ENCODE measurements around the gene LIMS3. TPM values are rescaled to one million over a fixed set of nuclear protein-coding genes. Genes with fewer than 3 reads are reported as not detected.
"Not testable (repeated sequence)": the region's sequence is repeated elsewhere in the genome, so short reads cannot be mapped to it uniquely, and the experiment has no call there.

LIMS3 gene
- total and polyA plus RNA-seq, 5 donors, result 2.0 to 8.7 (median 3.1) TPM

DNA sequence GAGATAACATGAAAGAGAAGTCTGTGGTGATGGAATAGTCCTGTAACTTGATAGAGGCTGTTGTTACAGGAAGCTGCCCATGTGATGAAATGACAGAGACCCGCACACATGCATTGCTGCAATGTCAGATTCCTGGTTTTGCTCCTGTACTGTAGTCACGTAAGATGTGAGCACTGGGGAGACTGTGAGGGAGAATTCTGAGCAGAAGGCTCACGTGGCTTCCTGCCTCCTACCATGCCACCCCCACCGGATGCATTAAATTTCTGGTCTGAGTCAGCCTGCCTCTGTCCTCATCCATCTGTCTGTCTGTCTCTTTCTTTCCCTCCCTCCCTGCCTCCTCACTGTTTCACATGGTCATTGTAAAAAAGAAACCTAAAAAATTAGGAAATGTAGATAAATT lies 2.3 kb upstream of the LIMS3 start:
- no CpG with 5 or more reads among the region's 4 CpGs for WGBS

DNA sequence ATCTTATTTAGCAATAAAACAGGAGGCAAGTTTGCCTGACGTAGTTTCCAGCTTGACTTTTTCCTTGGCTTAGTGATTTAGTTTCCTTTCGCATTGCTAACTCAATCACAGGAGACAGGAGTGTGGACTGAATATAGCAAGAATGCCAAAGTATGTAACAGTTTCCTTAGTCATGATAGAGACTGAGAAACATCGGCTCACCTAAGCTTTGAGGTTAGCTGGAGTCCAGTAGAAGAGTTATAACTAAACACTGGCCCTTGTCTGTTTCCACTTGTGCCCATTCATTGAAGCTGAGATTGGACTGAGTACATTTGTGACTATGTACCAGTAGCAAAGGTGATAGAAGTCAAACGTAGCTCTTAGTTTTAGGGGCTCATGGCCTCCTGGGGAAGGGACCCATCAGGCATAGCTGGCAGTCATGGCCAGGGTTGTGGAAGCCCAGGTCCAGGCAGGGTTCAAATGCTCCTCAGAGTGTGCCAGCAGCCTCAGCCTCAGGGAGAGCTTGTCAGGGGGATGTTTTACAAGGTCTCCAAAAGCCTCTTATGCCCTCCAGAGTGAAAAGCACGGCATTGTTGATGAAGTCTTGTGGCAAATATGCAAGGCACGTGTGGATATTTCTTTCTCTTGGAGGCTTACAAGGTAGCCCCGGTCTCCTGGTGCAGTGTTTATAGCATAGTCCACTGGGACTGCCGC lies 573 bp upstream of the LIMS3 start:
- no CpG with 5 or more reads among the region's 8 CpGs for WGBS
- peak in 1 of 2 donors; percentile 20 for ATAC-seq
- H3K4me1 ChIP-seq (ENCODE audit: control insufficient read depth, insufficient read depth, low read length); H3K4me3 ChIP-seq (ENCODE audit: low read length); intact Hi-C loops (cut with DNase I); H3K9me3 ChIP-seq (ENCODE audit: control insufficient read depth, low read length); H3K27me3 ChIP-seq (ENCODE audit: control insufficient read depth, insufficient read depth); DNase-seq; H3K27ac ChIP-seq (ENCODE audit: low read length): not testable (repeated sequence)

More for the DNA sequence above, 2.3 kb upstream of the LIMS3 start:
- H3K27ac ChIP-seq (ENCODE audit: low read length); intact Hi-C loops (cut with DNase I); ATAC-seq; DNase-seq; H3K9me3 ChIP-seq (ENCODE audit: control insufficient read depth, low read length); H3K27me3 ChIP-seq (ENCODE audit: control insufficient read depth, insufficient read depth); H3K4me3 ChIP-seq (ENCODE audit: low read length); H3K4me1 ChIP-seq (ENCODE audit: control insufficient read depth, insufficient read depth, low read length): not testable (repeated sequence)

DNA sequence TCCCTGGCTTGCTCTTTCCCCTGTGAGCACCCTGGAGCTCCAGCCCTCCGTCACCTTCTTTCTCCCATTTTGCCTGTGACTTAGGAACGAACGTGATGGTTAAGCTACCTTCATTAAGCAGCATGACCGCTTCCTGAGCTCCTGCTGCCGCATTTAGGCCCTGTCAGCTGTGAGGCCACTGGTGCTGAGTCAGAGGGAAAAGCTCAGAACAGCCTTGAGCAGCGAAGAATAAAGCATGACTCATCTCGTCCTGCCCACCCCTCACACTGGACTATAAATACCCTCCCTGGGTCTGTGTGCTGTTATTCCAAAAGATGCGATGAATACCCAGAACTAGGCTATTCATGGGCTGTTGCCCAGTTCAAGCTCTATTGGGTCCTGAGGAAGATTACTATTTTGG lies 7.3 kb downstream of the LIMS3 start:
- intact Hi-C loops (cut with DNase I); DNase-seq; H3K9me3 ChIP-seq (ENCODE audit: control insufficient read depth, low read length); H3K4me3 ChIP-seq (ENCODE audit: low read length); H3K4me1 ChIP-seq (ENCODE audit: control insufficient read depth, insufficient read depth, low read length); H3K27ac ChIP-seq (ENCODE audit: low read length); H3K27me3 ChIP-seq (ENCODE audit: control insufficient read depth, insufficient read depth): not testable (repeated sequence)
- WGBS, result no CpG with 5 or more reads among the region's 8 CpGs
- peak; percentile 80 to 89 for ATAC-seq

DNA sequence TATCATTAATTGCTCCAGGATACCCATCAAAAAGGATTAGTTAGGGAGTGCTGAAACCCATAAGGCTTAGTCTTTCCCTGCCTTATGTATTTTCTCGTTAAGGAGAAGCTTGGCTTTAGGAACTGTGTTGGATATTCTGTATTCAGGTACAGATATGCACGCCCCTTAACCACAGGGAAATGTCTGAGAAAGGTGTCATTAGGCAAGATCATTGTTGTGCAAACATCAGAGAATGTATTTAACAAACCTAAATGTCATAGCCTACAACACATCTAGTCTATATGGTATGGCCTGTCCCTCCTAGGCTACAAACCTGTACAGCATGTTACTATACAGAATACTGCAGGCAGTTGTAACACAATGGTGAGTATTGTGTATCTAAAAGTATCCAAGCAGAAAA lies 10.1 kb downstream of the LIMS3 start:
- intact Hi-C loops (cut with DNase I); ATAC-seq; H3K27me3 ChIP-seq (ENCODE audit: control insufficient read depth, insufficient read depth); H3K4me1 ChIP-seq (ENCODE audit: control insufficient read depth, insufficient read depth, low read length); H3K27ac ChIP-seq (ENCODE audit: low read length); H3K9me3 ChIP-seq (ENCODE audit: control insufficient read depth, low read length); DNase-seq; H3K4me3 ChIP-seq (ENCODE audit: low read length): not testable (repeated sequence)
- WGBS, result no CpG with 5 or more reads among the region's 2 CpGs

DNA sequence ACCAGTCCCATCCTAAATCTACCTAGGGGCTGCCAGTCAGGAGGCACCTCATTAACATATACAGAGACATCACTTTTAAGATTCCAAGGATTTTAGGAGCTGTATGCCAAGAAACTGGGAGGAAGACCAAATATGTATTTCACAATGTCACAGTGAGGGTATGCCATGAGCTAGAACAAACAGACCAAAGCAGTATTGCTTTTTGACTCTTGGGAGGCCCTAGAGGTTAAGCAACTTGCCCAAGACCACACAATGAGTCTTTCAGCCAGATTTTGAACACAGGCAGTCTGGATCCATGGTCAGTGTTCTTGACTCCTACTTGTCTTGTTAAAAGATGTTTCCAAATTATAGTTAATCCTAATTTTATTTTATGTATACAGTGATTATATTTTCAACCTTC lies 12.3 kb downstream of the LIMS3 start:
- DNase-seq; H3K27me3 ChIP-seq (ENCODE audit: control insufficient read depth, insufficient read depth); intact Hi-C loops (cut with DNase I); H3K9me3 ChIP-seq (ENCODE audit: control insufficient read depth, low read length); H3K27ac ChIP-seq (ENCODE audit: low read length); H3K4me1 ChIP-seq (ENCODE audit: control insufficient read depth, insufficient read depth, low read length); H3K4me3 ChIP-seq (ENCODE audit: low read length): not testable (repeated sequence)
- peak; percentile 83 to 91 for ATAC-seq

DNA sequence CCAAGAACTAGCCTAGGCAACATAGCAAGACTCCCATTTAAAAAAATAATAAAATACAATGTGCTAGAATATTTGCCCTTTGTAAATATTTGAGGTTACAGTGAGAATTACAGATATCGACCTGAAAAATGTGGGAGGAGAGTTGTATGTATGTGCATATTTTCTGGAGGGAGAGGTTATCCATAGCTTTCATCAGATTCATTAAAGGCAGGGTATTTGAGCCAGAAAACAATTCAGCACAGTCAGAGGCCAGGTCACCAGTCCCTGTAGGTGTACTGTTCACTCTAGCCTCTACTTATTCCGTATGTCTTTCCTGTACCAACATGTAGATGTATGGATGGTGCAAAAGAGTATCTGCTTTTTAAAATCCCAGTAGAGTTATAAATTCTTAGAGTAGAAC lies 15.4 kb downstream of the LIMS3 start:
- H3K27me3 ChIP-seq (ENCODE audit: control insufficient read depth, insufficient read depth); DNase-seq; H3K9me3 ChIP-seq (ENCODE audit: control insufficient read depth, low read length); H3K4me1 ChIP-seq (ENCODE audit: control insufficient read depth, insufficient read depth, low read length); H3K4me3 ChIP-seq (ENCODE audit: low read length); intact Hi-C loops (cut with DNase I); H3K27ac ChIP-seq (ENCODE audit: low read length); ATAC-seq: not testable (repeated sequence)
- 93% methylated on average over 1 of the region's 2 CpGs for WGBS

DNA sequence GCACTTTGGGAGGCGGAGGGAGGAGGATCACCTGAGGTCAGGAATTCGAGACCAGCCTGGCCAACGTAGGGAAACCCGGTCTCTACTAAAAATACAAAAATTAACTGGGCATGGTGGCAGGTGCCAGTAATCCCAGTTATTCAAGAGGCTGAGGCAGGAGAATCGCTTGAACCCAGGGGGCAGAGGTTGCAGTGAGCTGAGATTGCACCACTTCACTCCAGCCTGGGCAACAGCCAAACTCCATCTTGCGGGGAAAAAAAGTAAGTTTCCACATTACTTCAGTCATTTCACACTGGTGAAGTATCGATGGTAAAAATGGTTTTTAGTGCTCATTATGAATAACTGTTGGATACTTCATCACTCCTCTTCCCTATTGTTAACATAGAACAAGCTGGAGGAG lies 16.1 kb downstream of the LIMS3 start:
- H3K27ac ChIP-seq (ENCODE audit: low read length); H3K4me3 ChIP-seq (ENCODE audit: low read length); H3K9me3 ChIP-seq (ENCODE audit: control insufficient read depth, low read length); ATAC-seq; H3K4me1 ChIP-seq (ENCODE audit: control insufficient read depth, insufficient read depth, low read length); DNase-seq; intact Hi-C loops (cut with DNase I); H3K27me3 ChIP-seq (ENCODE audit: control insufficient read depth, insufficient read depth): not testable (repeated sequence)
- no CpG with 5 or more reads among the region's 7 CpGs for WGBS

DNA sequence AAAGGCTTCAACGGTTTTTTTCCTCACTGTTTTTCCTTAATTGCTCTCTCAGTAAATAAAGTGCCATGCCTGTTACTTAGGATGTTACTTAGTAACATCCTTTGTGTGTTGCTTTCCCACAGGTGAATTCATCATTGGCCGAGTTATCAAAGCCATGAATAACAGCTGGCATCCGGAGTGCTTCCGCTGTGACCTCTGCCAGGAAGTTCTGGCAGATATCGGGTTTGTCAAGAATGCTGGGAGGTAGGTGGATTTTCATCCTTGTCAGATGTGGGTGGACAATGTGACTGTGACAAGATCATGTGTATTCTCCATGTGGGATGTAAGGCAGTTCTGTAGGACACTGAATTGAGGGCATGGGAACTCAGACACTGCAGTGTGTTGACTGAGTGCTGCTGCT lies 17.3 kb downstream of the LIMS3 start:
- H3K9me3 ChIP-seq (ENCODE audit: control insufficient read depth, low read length); H3K27me3 ChIP-seq (ENCODE audit: control insufficient read depth, insufficient read depth); DNase-seq; H3K4me3 ChIP-seq (ENCODE audit: low read length); H3K4me1 ChIP-seq (ENCODE audit: control insufficient read depth, insufficient read depth, low read length); intact Hi-C loops (cut with DNase I); H3K27ac ChIP-seq (ENCODE audit: low read length): not testable (repeated sequence)
- ATAC-seq, result peak in 1 of 2 donors; percentile 46
- no CpG with 5 or more reads among the region's 5 CpGs for WGBS

DNA sequence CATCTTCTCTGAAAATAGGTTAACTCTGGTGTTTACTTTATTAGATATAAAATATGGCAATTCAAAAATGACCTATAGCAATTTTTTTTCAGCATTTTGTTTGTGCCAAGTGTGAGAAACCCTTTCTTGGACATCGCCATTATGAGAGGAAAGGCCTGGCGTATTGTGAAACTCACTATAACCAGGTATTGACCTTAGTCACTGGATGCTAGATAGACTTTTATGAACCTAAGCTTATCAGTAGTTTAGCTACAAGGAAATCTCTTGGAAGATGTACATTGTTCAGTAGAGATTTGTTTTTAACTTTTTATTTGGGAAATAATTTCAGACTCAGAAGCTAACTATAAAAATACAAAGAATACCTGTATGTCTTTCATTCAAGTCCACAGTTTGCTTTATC lies 21.7 kb downstream of the LIMS3 start:
- intact Hi-C loops (cut with DNase I); H3K4me3 ChIP-seq (ENCODE audit: low read length); H3K9me3 ChIP-seq (ENCODE audit: control insufficient read depth, low read length); H3K4me1 ChIP-seq (ENCODE audit: control insufficient read depth, insufficient read depth, low read length); DNase-seq; H3K27me3 ChIP-seq (ENCODE audit: control insufficient read depth, insufficient read depth); ATAC-seq; H3K27ac ChIP-seq (ENCODE audit: low read length): not testable (repeated sequence)
- no CpG with 5 or more reads among the region's 2 CpGs for WGBS

DNA sequence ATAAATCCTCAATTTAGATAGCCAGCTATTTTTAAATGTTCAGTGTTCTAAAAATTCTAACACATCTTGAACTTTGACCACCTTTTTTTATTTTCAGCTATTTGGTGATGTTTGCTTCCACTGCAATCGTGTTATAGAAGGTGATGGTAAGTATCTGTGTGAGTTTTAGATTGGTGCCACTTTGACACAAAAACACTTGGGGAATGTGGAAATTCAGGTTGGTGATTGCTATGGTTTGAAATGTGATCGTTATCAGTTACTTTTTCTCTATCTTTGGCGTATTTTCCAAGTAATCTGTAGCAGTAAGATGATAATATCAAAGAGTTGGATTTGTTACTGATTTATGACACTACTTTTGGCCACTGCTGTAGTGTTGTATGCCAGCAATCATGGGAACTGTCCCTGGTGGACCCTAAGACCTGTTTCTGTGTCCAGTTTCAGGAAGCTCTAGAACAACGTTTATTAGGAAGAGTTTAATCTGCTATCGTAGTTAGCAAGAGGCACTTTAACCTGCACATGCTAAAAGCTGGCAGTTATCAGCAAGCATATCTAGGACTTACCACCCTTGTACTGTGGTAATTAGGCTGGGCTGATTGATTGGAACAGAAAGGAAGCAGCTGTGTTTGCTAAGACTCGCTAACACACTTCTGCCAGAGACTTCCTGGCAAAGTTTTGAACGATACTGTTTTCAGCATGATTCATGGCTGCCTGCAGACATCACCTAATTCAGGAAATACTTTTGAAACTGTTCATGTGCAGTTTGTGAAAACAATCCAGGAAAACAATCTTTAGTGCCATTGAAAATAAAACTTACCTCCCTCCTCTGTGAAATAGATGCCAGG lies 23.3 kb downstream of the LIMS3 start:
- peak; percentile 80 to 86 for ATAC-seq
- H3K9me3 ChIP-seq (ENCODE audit: control insufficient read depth, low read length); H3K27me3 ChIP-seq (ENCODE audit: control insufficient read depth, insufficient read depth); H3K4me3 ChIP-seq (ENCODE audit: low read length); H3K27ac ChIP-seq (ENCODE audit: low read length); intact Hi-C loops (cut with DNase I); DNase-seq; H3K4me1 ChIP-seq (ENCODE audit: control insufficient read depth, insufficient read depth, low read length): not testable (repeated sequence)
- no CpG with 5 or more reads among the region's 7 CpGs for WGBS

DNA sequence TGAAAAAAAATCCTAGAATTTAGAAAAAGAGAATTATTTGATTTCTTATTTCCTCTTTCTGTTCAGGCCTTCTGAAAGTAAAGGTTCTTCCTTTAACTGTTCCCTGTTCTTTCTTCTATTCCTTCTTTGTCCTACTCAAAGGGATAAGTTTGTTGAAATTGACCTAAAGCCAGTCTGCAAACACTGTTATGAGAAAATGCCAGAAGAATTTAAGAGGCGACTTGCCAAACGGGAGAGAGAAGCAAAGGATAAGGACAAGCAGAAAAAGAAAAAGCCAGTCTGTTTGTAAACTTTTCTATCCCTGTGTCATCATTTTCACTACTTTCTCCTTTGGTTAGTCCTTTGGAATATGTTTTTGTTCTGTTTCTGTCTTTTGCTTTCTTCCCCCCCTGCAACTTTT lies 26.0 kb downstream of the LIMS3 start:
- H3K27ac ChIP-seq (ENCODE audit: low read length); DNase-seq; H3K4me1 ChIP-seq (ENCODE audit: control insufficient read depth, insufficient read depth, low read length); H3K9me3 ChIP-seq (ENCODE audit: control insufficient read depth, low read length); intact Hi-C loops (cut with DNase I); H3K4me3 ChIP-seq (ENCODE audit: low read length); H3K27me3 ChIP-seq (ENCODE audit: control insufficient read depth, insufficient read depth): not testable (repeated sequence)
- no CpG with 5 or more reads among the region's 2 CpGs for WGBS
- peak; percentile 43 to 63 for ATAC-seq
